NCI-H1092 treated with DMSO at 0.1 percent for 48 hours (cell line): ENCODE measurements around the gene FOXO3.

ENCODE experiments used
- DNase-seq: peaks from one replicate; lab custom pipeline; 2025; lab: John Stamatoyannopoulos, UW

Gene FOXO3

DNA sequence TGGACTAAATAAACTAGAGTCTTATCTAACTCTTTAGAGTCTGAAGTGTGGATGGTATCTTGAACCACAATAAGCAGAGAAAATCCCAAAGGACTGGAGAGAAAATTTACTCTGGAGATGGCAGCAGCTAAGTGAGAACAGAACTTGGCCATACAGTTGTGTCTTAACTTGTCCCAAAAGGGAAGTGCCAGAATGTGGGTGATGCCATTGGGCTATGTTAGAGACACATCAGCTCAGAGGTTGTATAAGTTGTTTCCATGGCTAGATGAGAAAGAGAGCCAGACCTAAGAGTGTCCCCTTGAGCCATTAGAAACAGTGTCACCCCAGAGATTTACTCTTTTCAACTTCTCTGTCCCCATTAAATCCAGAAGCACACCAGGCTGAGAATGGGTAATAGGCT lies 36.2 kb downstream of the FOXO3 start:
- no peak for DNase-seq

DNA sequence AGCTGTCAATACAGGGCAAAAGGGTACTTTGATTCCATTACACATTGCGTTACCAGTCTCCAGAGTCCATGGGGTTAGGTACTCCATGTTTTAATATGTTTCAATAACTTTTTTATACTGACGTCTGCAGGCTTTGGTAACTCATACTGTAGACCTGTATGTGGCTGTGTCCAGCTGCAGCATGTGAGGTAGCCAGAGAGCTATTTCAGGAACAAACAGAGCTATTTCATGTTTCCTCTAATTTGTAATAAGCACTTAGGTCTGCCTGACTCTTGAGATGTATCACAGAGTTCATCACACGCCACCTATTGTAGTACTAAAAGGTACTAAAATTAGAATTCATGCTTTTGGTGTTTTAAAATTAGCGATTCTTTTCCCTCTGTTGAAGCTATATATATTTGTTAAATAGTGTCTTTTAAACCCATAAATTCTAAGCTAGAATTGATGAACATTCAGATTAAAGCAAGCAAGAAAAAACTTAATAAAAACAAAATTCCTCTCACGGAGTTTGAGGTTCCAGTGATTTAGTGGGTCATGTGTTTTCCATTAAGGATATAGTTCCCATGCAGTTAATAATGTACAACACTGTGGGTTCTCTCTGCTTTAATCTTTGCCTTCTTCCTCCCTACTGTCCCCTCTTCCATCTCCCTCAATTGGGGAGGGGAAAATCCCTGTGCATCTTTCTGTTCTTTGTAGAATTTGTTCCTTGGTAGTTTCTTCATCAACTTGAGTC lies 37.0 kb downstream of the FOXO3 start:
- DNase-seq: no peak

DNA sequence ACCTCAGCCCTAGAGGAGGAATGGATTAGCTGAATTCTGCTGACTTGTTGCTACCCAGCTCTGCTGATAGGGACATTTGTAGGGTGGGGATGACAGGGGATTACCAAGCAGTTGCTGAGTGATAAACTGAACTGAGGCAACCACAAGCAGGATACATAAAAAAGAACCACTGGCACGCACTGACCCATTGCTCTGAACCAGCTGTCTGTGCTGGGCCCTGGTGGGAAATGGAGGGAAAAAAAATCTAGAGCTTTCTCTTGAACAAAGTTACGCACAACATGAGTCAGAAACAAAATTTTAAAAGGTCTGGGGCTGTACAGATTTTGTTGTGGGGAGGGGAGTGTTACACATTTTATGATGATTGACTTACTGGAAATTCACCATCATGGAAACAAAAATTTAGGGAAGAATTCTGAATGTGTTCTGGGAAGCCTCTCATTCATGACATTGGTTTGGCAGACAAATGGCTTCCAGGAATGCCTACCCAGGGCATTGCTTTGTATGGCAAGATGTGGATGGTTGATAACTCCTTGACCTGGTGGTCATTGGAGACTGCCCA lies 37.7 kb downstream of the FOXO3 start:
- DNase-seq: no peak

DNA sequence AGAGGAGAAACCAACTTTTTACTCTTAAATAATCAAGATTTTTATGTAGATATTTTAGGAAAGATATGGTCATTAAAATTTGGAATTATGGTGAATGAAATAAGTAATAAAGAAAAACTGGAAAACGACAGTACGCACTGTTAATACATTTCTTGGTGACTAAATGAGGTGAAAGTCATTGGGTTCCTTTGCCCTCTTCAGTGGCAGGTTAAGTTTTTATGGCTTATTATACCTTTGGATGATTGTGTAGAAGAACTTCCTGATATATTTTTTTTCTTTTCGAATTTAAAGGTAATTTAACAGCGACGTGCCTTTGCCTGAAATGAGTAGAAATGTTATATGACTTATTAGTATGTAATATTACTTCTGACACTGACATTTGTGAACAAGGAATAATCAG lies 43.4 kb downstream of the FOXO3 start:
- DNase-seq: no peak

DNA sequence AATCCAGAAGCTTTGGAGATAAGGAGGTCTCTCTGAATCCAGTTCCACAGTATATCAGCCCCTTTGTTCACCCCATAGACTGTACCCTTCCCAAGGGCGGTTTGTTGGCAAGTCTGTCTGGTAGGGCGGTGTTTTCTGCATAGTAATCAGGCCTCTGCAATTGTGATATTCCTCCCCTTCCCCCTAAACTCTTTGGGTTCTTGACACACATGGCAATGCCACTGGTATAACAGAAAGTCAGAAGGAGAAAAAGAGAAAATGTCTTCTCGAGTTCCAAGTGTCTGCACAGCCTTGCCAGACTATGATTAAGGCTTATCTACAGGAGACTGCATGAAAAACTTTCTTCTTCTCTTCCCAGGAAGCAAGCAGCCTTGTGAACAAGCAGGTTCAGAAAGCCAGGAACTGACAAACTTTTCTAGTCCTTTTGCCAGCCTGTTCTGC lies 45.6 kb downstream of the FOXO3 start:
- DNase-seq: no peak

DNA sequence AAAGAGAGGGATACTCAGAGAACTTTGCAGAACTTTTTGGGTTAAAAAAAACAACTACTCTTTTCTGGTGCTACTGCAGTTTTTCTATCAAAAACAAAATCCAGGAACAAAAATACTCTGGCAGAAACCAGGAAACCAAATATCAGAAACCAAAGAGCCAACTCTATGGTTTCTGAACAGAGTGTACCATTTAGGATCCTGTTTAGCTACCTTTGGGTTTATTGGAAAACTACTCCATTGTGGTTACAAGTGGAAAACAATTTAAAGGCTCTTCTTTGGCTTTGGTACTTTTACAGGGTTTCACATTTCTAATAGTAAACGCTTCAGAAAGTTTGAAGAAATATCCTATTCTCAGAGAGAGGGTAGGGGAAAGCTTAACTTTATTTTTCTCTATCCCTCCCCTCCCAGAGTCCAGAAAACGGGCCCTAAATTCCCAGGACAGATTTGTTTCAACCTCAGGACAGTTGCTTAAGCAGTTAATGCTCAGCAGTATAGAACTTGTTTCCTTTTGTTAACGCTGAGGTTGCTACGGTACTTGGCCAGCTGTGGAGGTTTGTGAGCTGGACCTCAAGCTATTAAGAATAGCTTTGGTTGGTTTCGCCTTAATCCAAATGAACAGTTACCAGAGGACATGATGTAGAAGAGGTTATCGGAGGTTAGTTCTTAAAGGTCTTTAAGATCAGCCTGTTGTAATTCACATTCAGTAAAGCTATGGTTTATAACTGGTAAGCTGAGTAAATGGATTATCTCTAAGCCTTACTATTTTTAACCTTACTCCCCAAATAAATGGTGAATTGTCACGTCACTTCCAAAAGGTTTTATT lies 47.9 kb downstream of the FOXO3 start:
- DNase-seq: no peak

DNA sequence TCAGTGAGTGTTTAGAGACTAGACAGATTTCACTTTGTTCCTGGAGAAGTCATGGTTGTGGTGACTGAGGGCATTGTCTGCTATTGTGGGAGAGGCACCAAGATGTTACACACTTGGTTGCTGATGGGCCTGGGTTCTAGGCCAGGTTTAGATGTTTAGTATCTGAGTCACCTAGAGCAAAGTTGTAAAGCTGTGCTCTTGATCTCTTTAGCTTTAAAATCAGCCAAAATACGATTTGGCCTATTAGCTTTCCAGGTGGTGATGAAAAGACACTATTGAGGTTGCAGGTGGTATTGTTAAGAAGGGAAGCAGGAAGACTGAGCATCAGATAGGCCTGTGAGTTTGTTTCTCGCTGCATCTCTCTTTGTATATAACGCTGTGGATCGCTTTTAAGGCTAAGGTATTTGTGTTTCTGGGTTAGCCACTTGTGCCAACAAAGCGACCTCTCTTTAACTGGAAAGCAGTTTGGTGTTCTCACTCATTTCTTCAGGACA lies 48.6 kb downstream of the FOXO3 start:
- DNase-seq: no peak

DNA sequence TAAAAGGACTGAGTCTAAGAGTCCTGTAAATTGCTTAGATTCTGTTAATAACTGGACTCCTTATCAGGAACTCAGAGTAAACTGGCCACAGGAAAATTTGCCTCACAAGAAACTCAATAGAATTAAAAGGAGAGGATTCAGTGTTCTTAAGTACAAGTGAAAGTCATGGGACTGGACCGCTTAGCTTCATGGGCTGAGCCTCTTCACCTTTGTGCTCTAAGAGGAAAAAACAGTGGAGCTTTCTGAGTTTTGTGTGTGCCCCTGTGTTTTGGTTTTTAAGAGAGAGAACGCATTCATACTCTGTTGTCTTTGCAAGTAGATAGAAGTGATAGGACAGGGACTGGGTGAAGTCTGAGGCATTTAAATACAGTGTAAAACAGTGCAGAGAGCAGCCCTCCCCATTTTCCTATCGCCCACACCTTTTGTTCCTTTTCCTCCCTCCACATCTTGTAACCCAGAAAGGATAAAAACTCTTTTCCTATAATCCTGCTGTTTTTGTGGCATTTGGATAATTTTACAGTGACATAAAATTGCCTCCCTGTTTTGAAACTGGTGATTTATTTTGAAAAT lies 49.6 kb downstream of the FOXO3 start:
- no peak for DNase-seq

DNA sequence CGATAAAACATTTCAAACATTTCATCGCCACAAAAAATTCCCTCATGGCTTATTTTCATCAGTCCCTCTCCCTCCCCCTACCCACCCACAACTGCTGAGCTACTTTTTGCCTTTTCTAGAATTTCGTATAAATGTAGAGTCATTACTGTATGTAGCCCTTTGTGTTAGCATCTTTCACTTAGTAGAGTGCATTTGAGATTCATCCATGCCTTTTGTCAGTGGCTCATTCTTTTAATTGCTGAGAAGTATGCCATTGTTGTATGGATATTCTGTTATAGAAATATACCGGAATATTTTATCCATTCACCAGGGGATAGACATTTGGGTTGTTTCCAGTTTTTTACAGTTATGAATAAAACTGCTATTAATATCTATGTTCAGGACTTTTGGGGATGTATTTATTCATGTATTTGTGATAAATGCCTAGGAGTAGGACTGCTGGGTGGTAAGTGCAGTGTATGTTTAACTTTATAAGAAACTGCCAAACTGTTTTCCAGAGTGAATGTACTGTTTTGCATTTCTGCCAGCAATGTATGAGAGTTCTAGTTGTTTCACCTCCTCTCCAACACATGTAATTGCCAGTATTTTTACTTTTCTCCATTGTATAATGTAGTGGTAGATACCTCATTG lies 50.4 kb downstream of the FOXO3 start:
- no peak for DNase-seq

DNA sequence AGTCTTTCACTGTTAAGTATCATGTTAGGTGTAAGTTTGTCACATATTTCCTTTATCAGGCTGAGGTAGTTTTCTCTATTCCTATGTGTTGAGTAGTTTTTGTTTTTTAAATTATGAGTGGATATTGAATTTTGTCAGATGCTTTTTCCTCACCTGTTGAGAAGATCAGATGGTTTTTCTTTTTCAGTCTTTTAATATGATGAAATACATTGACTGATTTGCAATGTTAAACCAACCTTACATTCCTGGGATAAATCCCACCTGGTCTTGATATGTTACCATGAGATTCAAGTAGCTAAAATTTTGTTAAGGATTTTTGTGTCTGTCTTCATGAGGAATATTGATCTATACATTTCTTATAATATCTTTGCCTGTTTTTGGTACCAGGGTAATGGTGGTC lies 52.1 kb downstream of the FOXO3 start:
- no peak for DNase-seq

DNA sequence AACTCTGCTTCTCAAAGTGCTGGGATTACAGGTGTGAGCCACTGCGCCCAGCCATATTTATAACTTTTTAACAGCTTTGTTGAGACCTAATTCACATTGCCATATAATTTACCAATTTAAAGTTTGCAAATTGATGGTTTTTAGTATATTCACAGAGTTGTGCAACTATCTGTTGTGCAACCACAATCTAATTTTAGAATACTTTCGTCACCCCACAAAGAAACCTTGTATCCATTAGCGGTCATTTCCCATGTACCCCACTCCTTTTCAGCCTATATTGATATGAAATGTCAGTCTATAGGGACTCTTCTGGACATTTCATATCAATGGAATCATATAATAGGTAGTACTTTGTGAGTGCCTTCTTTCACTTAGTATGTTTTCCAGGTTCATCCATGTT lies 55.8 kb downstream of the FOXO3 start:
- no peak for DNase-seq

DNA sequence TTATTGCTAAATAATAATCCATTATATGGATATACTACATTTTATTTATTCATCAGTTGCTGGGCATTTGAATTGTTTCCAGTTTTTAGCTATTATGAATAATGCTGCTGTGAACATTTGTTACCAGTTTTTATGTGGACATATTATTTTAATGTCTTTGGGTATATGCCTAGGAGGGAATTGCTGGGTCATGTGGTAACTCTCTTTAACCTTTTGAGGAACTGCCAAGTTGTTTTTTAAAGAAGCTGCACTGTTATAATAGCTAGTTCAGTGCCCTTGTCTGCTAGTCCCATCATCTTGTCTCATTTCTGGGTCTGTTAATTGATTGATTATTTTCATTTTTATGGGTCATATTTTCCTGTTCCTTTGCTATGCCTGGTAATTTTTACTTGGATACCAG lies 56.3 kb downstream of the FOXO3 start:
- no peak for DNase-seq

DNA sequence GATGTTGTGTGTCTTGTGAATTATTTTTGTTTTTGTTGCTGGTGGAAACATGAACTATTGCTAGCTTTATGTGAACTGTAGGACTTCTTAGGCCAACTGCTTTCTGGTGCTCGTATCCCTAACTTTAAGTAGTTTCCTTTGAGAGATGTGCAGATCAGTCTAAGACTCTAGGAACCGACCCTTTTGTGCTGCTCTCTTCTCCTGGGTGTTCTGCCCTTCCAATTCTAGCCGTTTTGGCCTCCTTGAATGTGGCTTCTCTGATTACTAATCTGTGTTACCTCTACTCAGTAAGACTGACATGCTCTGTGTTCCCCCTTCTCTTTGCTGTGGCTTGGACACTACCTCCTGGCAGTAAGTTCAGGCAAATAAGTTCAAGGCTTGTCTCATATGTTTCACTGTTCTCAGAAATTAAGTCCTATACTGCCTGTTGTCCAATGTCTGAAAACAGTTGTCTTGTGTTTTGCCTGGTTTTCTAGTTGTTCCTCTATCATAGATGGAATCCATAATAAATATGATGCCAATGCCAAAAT lies 58.0 kb downstream of the FOXO3 start:
- no peak for DNase-seq

DNA sequence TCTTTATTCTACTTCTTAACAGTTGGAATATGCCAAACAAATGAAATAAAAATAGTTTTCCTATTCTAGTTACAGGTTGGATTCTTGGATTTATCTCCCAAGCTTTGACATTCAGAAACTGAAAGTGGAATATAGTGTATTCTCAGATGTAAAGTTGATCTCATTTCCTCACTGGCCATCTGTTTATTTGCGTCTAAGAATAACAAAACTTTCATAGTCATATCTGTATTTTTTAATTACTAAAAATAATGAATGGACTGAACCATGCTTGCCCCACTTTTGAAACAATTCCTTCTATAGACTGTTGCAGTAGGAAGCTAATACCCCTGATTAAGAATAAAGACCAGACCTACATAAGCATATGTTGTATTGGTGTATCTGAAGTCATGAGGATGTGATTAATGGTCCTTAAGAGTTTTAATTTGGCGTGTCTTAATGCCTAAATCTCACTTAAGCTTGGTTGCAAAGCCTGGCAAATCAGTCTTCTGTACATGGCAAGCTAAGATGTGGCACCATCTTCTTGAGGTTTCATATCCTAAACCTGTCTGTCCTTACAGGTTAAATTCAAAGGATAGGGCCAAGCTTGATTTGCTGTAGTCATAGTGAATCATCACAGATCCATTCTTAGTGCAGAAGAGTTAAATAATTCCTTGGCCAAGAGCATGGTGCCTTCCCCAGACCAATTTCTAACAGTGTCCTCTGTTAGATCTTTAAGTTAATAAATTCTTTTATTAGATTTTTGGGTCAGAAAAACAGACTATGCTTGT lies 58.9 kb downstream of the FOXO3 start:
- no peak for DNase-seq

DNA sequence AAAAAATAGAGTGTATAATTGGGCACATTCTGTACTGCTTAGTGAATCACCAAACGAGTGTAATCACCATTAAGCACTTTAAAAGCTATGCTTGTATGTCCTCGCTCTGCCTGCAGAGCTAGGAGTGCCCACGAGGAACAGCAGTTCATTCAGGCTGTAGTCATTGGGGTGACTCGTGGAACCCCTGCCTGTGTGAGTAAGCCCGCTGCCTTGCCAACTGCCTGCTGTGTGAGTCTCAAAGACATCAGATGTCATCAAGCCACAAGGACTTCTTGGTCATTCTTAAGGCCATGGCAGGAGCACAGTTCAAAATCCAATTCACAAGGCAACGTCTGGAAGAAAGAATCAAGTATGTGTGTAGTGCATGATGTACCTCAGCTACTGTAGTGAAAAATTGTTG lies 60.4 kb downstream of the FOXO3 start:
- no peak for DNase-seq

DNA sequence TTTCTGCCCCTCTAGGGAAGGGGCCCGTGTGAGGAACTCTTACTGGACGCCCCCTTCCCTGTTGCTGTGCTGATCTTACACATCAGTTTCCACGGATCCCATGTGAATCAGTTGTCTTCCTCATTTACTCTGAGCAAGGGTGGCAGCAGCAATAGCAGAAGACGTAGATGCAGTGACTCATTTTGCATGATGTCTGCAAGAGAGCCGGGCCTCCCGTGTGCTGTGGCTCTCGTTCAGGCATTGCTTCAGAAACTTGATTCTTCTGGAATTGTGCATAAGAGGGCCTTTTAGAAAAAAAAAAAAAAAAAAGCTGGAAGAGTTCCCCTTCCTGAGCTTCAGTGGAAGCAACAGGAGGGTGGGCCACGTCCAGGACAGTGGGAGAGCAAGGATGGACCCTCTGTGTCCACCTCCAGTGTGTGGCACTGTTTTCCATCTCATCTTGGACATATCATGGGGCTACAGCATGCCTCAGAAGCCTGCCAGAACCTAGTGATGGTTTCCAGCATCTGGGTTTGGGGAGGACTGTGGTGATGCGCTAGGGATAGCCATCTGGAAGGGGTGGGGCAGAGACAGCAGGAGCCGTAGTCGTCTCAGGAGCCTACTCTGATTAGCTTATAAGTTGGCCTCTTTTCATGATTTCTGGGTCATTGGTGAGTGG lies 62.1 kb downstream of the FOXO3 start:
- no peak for DNase-seq

DNA sequence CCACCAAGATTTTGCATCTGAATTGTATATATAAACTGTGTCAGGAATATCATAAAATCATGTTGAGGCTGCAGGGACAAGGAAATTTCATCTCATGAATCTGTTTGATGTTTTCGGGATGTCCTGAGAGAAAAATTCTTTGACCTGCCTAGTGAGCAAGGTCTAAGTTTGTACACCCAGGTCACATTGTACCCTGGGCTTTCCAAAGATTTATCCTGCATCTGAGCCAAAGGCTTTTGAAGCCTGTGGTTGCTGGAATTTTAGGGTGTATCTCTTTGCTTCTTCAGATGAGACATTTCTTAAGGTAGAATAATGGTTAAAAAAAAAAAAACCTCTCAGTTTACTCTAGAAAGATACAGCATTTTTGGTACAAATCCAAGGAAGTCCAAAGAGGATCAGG lies 63.3 kb downstream of the FOXO3 start:
- no peak for DNase-seq

DNA sequence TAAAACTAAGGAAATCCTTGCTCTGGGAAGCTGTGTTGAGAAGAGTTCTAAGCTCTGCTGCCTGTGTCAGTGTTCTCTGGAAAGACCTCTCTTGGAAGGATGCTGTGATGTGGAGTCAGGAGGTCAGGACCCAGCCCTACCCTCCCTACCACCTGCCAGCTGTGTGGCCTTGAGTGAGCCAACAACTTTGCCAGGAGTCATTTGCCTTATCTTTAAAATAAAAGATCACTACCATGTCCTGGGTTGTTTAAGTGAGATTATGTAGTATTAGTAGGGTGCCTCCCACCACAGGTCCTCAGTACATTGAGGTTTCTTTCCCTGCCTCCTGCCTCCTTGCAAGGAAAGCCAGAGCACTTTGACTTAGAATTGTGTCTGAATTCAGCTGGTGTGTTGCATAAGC lies 64.9 kb downstream of the FOXO3 start:
- DNase-seq: no peak

DNA sequence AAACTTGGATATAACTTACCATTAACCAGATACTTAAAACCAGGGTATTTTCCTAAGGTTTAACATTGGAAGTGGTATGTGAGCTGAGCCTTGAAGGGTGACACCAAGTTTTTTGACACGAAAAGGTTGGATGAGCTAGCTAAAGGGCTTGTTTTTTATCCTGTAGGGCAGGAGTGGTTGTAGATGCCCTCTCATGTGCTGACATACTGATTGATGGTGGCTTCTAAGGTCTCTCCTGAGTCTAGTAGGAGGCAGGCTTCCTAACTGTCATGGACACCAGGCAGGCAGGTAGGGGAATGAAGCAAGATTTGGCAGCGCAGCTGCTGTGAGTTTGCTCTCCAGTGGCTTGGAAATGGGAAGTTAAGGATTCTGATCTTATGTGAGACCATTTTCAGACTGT lies 66.1 kb downstream of the FOXO3 start:
- no peak for DNase-seq

DNA sequence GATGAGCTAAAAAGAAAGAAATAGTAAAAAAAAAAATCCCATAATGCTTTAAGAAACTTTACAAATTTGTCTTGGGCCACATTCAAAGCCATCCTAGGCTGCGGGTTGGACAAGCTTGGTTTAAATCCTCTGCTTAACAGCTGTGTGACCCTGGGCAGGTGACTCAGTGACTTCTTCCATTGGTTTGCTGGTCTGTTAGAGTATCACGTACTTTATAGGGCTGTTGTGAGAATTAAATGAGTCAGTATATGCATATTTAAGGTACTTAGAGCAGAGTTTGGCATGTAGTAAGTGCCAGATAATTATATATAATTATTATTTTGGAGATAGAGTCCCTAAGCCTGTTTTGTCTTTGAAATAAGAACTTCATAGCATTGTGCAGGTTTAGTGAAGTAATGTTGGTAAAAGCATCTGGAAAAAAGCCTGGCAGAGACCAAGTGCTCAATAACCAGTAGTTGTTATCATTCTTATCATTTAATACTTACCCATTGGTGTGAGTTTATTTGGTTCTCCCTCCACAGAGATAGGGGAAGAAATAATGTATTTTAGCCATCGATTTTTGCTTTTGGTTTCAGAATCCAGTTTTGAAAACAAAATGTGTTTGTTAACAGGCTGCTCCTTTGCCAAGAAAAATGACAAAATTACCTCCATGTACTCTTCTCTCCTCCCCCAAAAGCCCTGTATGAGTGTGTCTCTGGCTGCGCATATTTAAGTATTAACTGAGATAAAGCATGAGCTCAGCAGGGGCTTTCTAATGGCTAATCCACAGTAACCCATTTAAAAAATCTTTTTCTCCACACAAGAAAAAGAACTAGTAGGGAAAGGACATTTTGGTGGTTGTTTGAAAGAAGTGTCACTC lies 67.2 kb downstream of the FOXO3 start:
- no peak for DNase-seq
